Measurements from ENCODE around the gene GPR31.
"Not testable (repeated sequence)": the region's sequence is repeated elsewhere in the genome, so short reads cannot be mapped to it uniquely, and the experiment has no call there.

The GPR31 gene

GRCh38 chr6:167157863-167158262 is at the start of gene GPR31:
Gene GPR31 (minus strand): TSS chr6:167157980. CDS start chr6:167157831, 149 bp downstream.
- no peak for DNase-seq

- DNase-seq = no peak
These were observed 49.7 kb upstream of the GPR31 start for GRCh38 chr6:167207527-167207926.

DNA sequence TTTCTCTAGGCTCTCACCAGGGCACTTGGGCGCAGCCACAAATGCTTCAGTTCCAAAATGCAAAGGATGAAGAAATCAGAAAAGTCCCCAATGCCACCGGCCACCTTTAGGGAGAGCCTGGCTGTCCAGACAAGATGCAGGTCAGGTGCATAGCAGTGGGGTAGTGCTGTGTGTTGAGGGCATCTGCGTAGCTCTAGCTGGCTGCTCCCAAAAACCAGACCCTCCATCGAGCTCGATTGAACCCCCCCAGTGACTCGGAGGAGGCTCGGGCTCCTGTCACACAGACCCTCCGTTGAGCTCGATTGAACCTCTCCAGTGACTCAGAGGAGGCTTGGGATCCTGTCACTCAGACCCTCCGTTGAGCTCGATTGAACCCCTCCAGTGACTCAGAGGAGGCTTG is 47.5 kb upstream of the GPR31 start:
- DNase-seq = not testable (repeated sequence)

DNA sequence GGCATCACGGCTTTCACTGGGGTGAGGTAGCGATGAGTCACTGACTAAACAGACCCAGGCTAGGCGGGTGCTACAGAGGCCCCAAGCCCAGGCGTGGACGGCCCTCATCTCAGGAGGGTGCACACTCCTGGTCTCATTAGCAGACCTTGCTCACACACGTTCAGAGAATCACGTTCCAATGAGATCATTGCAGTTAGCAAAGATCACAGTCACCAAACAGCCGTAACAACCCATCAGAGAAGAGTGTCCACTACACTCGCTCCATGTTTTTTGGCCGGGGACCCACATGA is 46.2 kb upstream of the GPR31 start:
- not testable (repeated sequence) for DNase-seq

- DNase-seq = not testable (repeated sequence)
These were observed 45.7 kb upstream of the GPR31 start for GRCh38 chr6:167203261-167204058.

DNA sequence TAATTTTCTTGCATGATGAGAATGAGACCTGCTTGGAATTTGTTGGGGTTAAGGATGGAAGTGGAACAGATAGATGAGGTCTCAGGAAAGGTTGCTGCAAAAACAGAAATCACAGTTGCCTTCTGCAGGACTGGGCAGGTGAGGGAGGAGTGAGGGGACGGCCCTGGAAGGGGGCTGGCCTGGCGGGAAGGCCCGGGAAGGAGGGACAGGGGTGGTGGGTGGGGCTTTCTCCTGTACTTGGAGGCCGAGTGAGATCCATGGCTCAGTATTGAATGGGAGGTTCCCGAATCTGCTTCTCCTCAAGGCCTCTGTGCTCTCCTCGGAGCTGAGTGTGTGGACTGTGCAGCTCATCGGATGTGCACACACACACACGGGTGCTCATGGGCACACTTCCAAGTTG is 44.8 kb upstream of the GPR31 start:
- not testable (repeated sequence) for DNase-seq

GRCh38 chr6:167200806-167201205 is 43.0 kb upstream of the GPR31 start:
- DNase-seq = no peak

DNA sequence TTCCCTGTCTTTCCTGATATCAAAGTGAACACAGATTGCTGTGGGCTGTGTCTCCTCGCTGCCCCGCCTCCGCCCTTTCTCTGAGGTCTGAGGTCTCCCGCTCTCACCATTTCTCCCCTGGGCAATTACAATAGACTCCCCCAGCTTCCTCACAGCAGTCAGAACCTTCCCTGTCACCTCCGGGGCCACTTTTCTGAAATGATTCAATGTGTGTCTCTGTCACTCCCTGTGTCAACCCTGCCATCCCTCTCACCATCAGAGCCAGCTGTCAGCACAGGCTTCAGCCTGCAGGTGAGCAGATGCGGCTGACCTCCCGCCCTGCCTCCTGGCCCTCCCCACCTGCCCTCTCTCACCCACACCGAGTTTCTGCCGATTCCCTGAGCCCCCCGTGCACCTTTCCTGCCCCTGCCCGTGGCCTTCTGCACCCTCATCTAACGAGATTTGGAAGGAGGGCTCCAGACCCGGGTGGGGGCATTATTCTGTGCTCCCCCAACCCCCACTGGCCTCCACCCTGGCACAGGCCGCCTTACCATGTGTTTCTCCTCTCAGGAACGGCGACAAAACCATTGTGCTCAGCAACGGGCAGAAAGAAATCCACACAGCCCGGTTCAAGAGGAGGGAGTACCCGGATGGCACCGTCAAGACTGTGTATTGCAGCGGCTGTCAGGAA is 38.3 kb upstream of the GPR31 start:
- not testable (repeated sequence) for DNase-seq

DNA sequence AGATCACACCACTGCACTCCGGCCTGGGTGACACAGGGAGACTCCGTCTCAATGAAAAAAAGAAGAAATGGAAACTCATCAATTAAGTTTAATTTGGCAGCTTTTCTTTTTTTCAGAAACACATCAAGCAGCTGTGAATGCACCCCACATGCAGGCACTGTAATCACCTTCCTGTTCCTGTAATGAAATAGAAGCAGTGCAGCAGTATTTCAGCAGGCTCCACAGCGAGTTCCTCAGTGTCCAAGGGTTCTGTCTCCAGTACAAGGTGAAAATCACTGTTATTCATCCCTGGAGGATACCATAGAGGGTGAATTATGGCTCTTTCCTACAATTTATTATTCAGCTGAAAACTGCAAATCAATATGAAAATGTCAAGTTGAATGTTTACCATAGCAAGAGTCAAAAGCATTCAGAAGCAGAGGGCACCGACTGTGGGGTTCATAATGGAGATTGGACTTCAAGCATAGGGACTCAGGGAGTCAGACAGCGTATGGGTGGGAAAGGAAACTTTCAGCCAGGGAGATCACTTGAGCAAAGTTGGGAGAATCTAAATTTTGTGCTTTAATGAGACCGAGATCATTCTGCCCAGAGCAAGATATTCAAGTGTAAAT is 35.8 kb upstream of the GPR31 start:
- not testable (repeated sequence) for DNase-seq

DNA sequence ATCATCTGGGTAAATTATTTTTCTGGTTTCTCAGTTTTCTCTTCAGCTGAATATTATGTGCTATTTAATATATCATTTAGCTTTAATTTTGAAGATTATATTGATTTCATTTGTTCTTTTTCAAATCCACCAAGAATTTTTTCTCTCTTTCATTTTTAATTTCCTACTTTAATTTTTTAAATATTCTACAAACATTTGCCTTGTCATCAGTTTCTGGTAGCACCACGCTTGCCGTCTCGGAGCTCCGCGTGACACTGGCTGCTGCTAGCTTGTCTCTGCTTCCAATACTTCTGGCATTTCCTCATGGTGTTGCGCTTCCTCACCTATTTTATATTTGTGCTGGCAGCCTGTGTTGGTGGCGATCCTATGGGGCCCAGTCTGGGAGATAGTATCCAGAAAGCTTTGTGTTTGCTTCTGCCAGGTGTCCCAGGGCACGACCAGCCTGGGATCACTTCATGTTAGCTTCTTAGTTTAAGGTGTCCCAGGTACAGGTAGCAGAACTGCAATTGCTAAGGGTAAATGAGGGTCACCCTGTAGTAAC is 33.3 kb upstream of the GPR31 start:
- not testable (repeated sequence) for DNase-seq

DNA sequence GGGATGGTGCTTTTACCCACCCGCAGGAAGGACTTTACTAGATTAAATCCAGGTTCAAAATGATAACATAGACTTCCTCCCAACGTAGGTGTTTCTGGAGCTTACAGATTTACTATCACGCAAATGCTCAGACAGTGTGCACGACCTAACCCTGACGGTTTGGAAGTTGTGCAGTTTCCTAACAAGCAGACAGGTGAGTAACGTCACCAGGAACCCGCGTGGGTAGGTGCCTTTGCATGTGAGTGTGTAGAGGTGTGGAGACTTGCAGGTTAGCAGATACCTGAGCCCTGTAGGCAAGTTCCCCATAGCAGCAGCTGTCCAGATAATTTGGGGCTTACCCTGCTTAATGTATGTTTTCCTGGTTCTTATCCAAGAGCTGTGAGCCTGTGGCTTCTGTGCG is 29.5 kb upstream of the GPR31 start:
- not testable (repeated sequence) for DNase-seq

DNA sequence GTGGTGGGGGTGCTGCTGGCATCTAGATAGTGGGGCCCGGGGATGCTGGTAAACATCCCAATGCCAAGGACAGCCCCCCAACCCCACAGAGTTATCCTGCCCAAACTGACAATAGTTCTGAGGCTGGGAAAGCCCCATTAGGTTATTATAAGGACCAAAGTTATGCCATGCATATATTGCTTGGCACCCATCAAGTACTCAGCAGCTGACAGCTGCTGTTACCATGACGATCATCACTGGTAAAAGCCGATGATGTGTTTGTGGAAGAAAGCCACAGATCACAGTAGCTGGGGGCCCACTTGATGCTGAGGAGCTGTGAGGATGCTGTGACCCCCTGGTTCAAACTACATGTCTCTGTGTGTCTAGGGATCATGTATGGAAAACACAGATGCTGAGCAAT is 27.3 kb upstream of the GPR31 start:
- DNase-seq = not testable (repeated sequence)

DNA sequence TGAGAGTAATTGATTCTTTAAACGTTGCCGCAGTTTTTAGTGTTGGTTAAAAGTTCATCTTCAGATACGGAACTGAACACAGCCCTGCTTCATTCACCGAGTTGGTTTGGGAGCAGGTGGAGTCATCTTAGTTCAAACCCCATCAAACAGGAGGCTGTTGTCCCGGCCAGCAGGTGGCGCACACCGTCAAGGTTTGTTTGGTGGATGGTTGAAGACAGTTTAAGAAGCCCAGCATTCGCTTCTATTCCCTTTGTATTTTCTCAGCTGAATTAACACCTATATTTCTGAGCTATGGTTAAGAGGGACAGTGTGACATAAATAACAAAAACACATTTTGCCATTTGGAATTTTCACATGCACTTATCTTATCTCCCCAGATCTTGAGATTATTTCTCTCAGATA is 25.1 kb upstream of the GPR31 start:
- not testable (repeated sequence) for DNase-seq

DNA sequence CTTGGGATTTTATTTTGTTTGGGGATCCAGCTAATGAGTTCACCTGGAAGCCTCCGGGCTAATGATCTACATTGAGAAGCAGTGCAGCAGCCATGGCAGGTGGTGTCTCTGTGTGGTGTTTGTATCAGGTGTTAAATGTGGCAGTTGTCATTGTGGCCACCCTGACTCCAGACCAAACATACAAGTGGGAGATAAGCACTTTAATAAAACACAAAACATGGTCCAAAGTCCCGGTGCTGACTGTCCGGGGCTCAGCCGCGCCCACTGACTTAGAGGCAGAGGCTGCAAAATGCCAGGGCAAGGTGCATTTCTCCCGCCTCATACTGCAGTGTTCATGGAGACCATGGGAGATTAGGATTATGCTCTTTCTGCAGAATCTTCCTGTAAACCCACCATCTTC is 23.6 kb upstream of the GPR31 start:
- not testable (repeated sequence) for DNase-seq

- DNase-seq = not testable (repeated sequence)
These were observed 22.3 kb upstream of the GPR31 start for GRCh38 chr6:167180086-167180485.

DNA sequence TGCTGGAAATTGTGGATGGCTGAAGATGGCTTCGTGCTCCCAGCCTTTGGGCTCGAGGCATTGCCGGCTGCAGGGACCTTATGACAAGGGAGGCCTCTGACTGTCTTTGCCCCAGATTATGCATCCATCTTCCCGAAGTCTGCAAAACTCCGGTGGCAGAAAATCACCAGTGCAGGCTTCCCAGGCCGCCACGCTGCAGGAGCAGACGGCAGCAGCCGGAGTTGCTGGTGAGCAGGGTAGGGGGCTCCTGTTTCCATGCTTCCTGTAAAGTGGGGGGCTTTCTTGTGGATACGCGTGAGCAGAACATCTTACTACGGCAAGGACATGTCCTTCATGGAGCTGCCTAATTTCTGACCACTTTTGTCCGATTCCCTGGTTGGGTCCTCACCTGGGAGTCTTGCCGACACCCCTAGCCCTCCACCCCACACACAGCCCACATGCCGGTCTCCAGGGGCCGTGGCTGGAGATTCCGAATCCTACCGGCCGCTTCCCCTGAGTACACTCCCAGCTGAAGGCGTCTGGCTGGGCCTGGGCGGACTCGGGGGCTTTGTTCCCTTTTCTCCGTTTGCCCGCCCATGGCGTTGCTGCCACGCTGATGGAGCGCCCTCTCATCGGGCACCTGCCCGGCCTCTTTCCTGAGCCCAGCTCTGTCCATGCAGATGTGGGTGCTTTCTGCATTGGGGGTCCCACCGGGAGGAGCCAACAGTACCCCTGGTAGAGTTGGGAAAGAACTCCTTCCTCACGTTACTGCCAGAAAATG is 21.3 kb upstream of the GPR31 start:
- not testable (repeated sequence) for DNase-seq

DNA sequence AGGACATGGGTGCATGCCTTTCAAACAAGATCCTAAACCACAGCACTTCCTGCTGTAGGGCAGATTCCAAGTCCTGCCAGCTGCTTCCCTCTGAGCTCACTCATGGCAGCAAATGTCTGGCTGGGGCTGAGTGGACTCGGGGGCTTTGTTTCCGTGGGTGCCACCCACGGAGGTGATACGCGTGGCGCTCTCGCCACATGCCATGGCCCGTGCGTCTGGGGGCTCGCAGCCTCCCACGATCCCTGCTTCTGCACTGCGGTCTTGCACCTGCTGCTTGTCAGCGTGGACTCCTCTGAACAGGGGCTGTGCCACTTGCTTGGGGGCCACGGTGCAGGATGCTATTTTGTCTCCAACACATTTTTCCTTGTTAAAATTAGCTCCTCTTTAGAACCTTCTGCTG is 19.5 kb upstream of the GPR31 start:
- DNase-seq = not testable (repeated sequence)

- not testable (repeated sequence) for DNase-seq
These were observed 14.2 kb upstream of the GPR31 start for GRCh38 chr6:167172011-167172410.

DNA sequence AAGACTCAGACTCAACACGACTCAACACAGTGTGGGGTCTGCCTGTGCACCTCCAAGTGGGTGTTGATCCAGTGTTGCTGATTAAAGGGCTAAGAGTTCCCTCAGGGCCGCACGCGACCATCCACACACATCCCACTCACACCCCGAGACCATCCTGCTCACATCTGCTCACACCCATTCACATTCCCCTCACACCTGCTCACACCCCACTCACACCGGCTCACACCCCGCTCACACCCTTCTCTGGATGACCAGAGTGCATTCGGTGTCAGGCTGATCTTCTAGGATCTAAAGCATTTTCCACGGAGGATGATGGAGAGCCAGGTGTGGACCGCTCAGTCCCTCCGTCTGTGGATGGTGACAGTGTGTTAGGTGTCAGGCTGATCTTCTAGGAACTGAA is 13.5 kb upstream of the GPR31 start:
- not testable (repeated sequence) for DNase-seq

GRCh38 chr6:167169867-167170266 is 12.1 kb upstream of the GPR31 start:
- DNase-seq = not testable (repeated sequence)

- DNase-seq = not testable (repeated sequence)
These were observed 10.5 kb upstream of the GPR31 start for GRCh38 chr6:167168296-167168695.

DNA sequence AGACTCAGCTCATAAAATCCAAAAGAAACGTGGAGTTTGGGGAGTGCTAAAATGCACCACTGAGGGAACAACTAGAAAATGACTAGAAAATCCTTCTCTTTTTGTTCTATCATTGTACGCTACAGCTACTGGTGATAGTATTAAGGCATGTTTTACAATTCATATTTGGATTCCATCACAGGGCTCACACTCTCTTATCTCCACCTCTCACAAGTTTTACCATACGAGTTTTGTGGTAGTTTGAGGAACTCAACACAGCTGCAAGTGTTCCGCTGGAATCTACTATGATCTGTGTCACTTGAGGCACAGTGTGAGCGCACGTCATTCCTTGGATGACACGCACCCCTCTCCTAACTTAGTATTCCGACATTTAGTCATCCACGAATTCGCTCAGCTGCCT is 9.9 kb upstream of the GPR31 start:
- DNase-seq = not testable (repeated sequence)
